BLaER1 treated with 17β-estradiol and CSF1 and Interleukin-3, amounts not matched to agents 10 nM and 100 nM (cell line): ENCODE data around the gene GRID2.
"Not testable (repeated sequence)": the region's sequence is repeated elsewhere in the genome, so short reads cannot be mapped to it uniquely, and the experiment has no call there.

Experiments
- H3K27ac ChIP-seq, 11 experiments: shearing (Covaris generic); formaldehyde crosslinking; 2 replicates each; pipeline ENCODE4 v1.8.1; 2022
- H3K27me3 ChIP-seq, 11 experiments: shearing (Covaris generic); formaldehyde crosslinking; 2 replicates each; pipeline ENCODE4 v1.8.1; 2022
- H3K36me3 ChIP-seq, 11 experiments: shearing (Covaris generic); formaldehyde crosslinking; 2 replicates each; pipeline ENCODE4 v1.8.1; 2022
- H3K4me1 ChIP-seq, 10 experiments: shearing (Covaris generic); formaldehyde crosslinking; 2 replicates each; pipeline ENCODE4 v1.8.1; 2022
- H3K4me2 ChIP-seq, 11 experiments: shearing (Covaris generic); formaldehyde crosslinking; 2 replicates each; pipeline ENCODE4 v1.8.1; 2022
- H3K4me3 ChIP-seq, 10 experiments: shearing (Covaris generic); formaldehyde crosslinking; 2 replicates each; pipeline ENCODE4 v1.8.1; 2022
- H3K9ac ChIP-seq, 11 experiments: shearing (Covaris generic); formaldehyde crosslinking; 2 replicates each; pipeline ENCODE4 v1.8.1; 2022
- H3K9me3 ChIP-seq, 11 experiments: shearing (Covaris generic); formaldehyde crosslinking; replicated peaks in 1 of 11; 2 replicates each; pipeline ENCODE4 v1.8.1; 2022
- H4K20me1 ChIP-seq, 11 experiments: shearing (Covaris generic); formaldehyde crosslinking; 2 replicates each; pipeline ENCODE4 v1.8.1; 2022
- Cebpa-rat ChIP-seq, 11 experiments: shearing (Covaris generic); IDR thresholded peaks; 2 replicates each; pipeline ENCODE4 v1.8.1; 2022

The GRID2 gene

GRCh38 chr4:92264163-92264562 is 39.6 kb upstream of the GRID2 start:
- H3K27ac ChIP-seq: no peak overlapping the region
- H3K9me3 ChIP-seq: no peaks in the 10 kb centered on the region
- no peaks in the 10 kb centered on the region for H3K36me3 ChIP-seq
- H4K20me1 ChIP-seq: no peaks in the 10 kb centered on the region
- H3K27me3 ChIP-seq: no peaks in the 10 kb centered on the region
- H3K4me1 ChIP-seq: no peaks in the 10 kb centered on the region
- no peak overlapping the region for H3K4me2 ChIP-seq
- no peak for TF ChIP-seq Cebpa-rat (IDR thresholded peaks at IDR 0.05)
- no peak overlapping the region for H3K9ac ChIP-seq
- H3K4me3 ChIP-seq: no peak overlapping the region

DNA sequence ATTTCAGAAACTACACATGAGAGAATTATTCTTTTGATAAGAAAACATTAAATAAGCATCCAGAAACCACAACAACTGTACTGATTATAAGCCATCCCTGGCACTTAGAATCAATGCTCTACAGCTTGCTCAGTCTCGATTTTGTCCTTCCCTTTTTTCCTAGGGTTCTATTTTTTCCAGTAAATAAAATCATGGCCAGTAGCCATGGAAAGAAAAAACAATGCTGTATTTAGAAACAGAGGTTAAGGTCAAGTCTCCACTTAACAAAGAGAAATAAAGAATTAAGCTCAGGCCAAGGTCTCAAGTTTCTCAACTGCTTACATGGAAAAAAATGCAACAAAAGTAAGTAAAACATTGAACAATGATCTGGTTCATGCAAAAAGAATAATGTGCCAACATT is 38.7 kb upstream of the GRID2 start:
- Histone ChIP-seq H3K9me3 (no peaks in the 10 kb centered on the region), H3K27ac (no peak overlapping the region), H3K9ac (no peak overlapping the region), H3K4me1 (no peaks in the 10 kb centered on the region), H4K20me1 (no peaks in the 10 kb centered on the region), H3K27me3 (no peaks in the 10 kb centered on the region), H3K36me3 (no peaks in the 10 kb centered on the region), H3K4me3 (no peak overlapping the region), H3K4me2 (no peak overlapping the region)
- no peak for TF ChIP-seq Cebpa-rat (IDR thresholded peaks at IDR 0.05)

- Histone ChIP-seq H3K36me3 (no peaks in the 10 kb centered on the region), H3K4me3 (no peak overlapping the region), H4K20me1 (no peaks in the 10 kb centered on the region), H3K27me3 (no peaks in the 10 kb centered on the region), H3K4me1 (no peaks in the 10 kb centered on the region), H3K4me2 (no peak overlapping the region), H3K9me3 (no peaks in the 10 kb centered on the region), H3K9ac (no peak overlapping the region), H3K27ac (no peak overlapping the region)
- no peak for TF ChIP-seq Cebpa-rat (IDR thresholded peaks at IDR 0.05)
Observed at GRCh38 chr4:92265798-92266197, 38.0 kb upstream of the GRID2 start.

DNA sequence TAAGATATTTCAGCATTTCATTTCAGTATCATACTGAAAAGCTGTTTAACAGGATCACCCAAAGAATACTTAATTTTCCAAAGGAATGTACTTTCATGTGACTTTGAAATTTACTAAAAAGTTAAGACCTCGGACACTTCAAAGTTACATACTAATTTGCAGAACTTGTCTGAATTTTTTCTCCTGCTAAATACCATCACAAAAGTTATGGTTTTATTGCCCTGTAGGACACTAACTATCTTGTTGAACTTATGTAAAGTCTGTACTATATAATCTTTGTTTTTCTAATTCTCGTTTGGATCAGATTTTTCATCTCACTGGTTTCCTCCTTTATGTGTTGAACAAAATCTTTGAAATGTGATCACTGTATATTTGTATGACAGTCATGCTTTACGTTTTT is 37.2 kb upstream of the GRID2 start:
- no peaks in the 10 kb centered on the region for H3K9me3 ChIP-seq
- H3K36me3 ChIP-seq: no peaks in the 10 kb centered on the region
- no peaks in the 10 kb centered on the region for H4K20me1 ChIP-seq
- H3K4me2 ChIP-seq: no peak overlapping the region
- no peak overlapping the region for H3K9ac ChIP-seq
- no peak for TF ChIP-seq Cebpa-rat (IDR thresholded peaks at IDR 0.05)
- H3K4me3 ChIP-seq: no peak overlapping the region
- no peaks in the 10 kb centered on the region for H3K27me3 ChIP-seq
- no peak overlapping the region for H3K27ac ChIP-seq
- H3K4me1 ChIP-seq: no peaks in the 10 kb centered on the region

- Histone ChIP-seq H3K4me2 (no peak overlapping the region), H3K9ac (no peak overlapping the region), H3K27me3 (no peaks in the 10 kb centered on the region), H3K27ac (no peak overlapping the region), H3K4me1 (no peaks in the 10 kb centered on the region), H3K36me3 (no peaks in the 10 kb centered on the region), H3K9me3 (no peaks in the 10 kb centered on the region), H4K20me1 (no peaks in the 10 kb centered on the region), H3K4me3 (no peak overlapping the region)
- TF ChIP-seq Cebpa-rat (IDR thresholded peaks at IDR 0.05): no peak
Observed at GRCh38 chr4:92268642-92269041, 35.1 kb upstream of the GRID2 start.

DNA sequence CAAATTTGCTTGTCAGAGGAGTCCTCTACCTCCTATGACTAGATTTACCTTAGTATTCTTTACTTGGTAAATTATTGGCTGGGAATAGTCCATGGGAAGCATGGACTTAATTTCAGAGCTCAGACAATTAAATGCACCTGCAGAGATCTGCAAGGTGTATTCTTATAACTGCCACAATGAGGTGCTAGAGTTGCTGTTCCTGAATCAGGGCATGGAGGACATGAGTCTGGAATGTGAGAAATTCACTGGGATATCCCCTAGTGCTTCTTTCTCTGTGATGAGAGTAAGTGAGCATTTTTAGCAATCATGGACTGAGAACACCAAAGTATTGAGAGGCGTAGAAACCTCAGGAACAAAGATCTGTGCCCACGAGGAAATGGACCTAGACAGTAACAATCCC is 32.9 kb upstream of the GRID2 start:
- Histone ChIP-seq H3K9me3 (no peaks in the 10 kb centered on the region), H3K36me3 (no peaks in the 10 kb centered on the region), H3K9ac (no peak overlapping the region), H3K27ac (no peak overlapping the region), H3K4me2 (no peak overlapping the region), H3K4me3 (no peak overlapping the region), H3K4me1 (no peaks in the 10 kb centered on the region), H3K27me3 (no peaks in the 10 kb centered on the region), H4K20me1 (no peaks in the 10 kb centered on the region)
- no peak for TF ChIP-seq Cebpa-rat (IDR thresholded peaks at IDR 0.05)

GRCh38 chr4:92271551-92271950 is 32.2 kb upstream of the GRID2 start:
- not testable (repeated sequence) for H3K27ac ChIP-seq, H4K20me1 ChIP-seq, H3K9me3 ChIP-seq, H3K9ac ChIP-seq, H3K36me3 ChIP-seq, H3K4me2 ChIP-seq, H3K4me1 ChIP-seq, H3K4me3 ChIP-seq, H3K27me3 ChIP-seq

DNA sequence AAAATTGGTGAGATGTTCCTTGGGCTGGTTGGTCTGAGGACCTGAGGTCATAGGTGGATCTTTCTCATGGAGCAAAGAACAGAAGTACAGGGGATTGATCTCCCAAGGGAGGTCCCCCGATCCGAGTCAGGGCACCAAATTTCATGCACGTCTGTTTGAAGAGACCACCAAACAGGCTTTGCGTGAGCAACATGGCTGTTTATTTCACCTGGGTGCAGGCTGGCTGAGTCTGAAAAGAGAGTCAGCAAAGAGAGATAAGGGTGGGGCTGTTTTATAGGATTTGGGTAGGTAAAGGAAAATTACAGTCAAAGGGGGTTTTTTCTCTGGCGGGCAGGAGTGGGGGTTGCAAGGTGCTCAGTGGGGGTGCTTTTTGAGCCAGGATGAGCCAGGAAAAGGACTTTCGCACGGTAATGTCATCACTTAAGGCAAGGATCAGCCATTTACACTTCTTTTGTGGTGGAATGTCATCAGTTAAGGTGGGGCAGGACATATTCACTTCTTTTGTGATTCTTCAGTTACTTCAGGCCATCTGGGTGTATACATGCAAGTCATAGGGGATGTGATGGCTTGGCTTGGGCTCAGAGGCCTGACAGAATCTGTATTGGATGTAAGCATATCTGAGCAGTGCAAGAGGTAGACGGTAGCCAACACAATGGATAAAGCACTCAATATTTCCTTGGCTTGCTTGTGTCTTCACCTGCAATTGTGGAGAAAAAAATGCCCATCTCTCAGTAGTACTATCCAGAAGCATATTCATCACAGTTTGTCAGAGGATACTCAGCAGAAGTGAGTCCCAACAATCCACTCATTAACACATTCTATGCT is 26.5 kb upstream of the GRID2 start:
- not testable (repeated sequence) for H3K4me1 ChIP-seq, H3K4me2 ChIP-seq, H4K20me1 ChIP-seq, H3K27ac ChIP-seq, H3K27me3 ChIP-seq, H3K9me3 ChIP-seq, H3K9ac ChIP-seq, H3K36me3 ChIP-seq, H3K4me3 ChIP-seq

GRCh38 chr4:92279296-92279695 is 24.5 kb upstream of the GRID2 start:
- no peaks in the 10 kb centered on the region for H3K9me3 ChIP-seq
- H3K4me3 ChIP-seq: no peak overlapping the region
- no peak overlapping the region for H3K4me2 ChIP-seq
- H3K27me3 ChIP-seq: no peaks in the 10 kb centered on the region
- no peak overlapping the region for H3K27ac ChIP-seq
- H3K9ac ChIP-seq: no peak overlapping the region
- H3K4me1 ChIP-seq: no peaks in the 10 kb centered on the region
- no peaks in the 10 kb centered on the region for H4K20me1 ChIP-seq
- no peaks in the 10 kb centered on the region for H3K36me3 ChIP-seq
- TF ChIP-seq Cebpa-rat (IDR thresholded peaks at IDR 0.05): no peak

GRCh38 chr4:92299152-92299551 is 4.6 kb upstream of the GRID2 start:
- no peaks in the 10 kb centered on the region for H3K4me1 ChIP-seq
- TF ChIP-seq Cebpa-rat (IDR thresholded peaks at IDR 0.05): no peak

More at GRCh38 chr4:92299152-92299551, 4.6 kb upstream of the GRID2 start:
- Histone ChIP-seq H3K27me3 (no peaks in the 10 kb centered on the region), H3K4me3 (no peak overlapping the region), H3K27ac (no peak overlapping the region), H3K4me2 (no peak overlapping the region), H4K20me1 (no peaks in the 10 kb centered on the region), H3K9me3 (peaks cover 0 to 7% (median 6%) of the 10 kb centered on the region in 11 experiments; a peak in 10 of 22 replicates), H3K36me3 (no peaks in the 10 kb centered on the region), H3K9ac (no peak overlapping the region)
